Right renal cortex interstitium (tissue), 3 donors: ENCODE results near the gene S100A7. TPM values are rescaled to one million over a fixed set of nuclear protein-coding genes. Genes with fewer than 3 reads are reported as not detected.
"Not testable (repeated sequence)": the region's sequence is repeated elsewhere in the genome, so short reads cannot be mapped to it uniquely, and the experiment has no call there.

Experiments used
- DNase-seq, 3 donors: peaks; one replicate each; pipeline ENCODE4 v3.0.0-alpha.2; 2013; ENCODE audit warnings: low read depth in 3 of 3, low spot score in 2 of 3
- polyA plus RNA-seq, 3 donors: library from polyadenylated mRNA; unstranded; fragments of 120-200 nt; gene quantifications; one replicate each; pipeline ENCODE4 v1.2.1, GENCODE V29; 2013; ENCODE audit not compliant: insufficient read length in 3 of 3

The S100A7 gene
- polyA plus RNA-seq, 3 donors = 0.92 to 0.97 TPM; not detected in 1

DNA sequence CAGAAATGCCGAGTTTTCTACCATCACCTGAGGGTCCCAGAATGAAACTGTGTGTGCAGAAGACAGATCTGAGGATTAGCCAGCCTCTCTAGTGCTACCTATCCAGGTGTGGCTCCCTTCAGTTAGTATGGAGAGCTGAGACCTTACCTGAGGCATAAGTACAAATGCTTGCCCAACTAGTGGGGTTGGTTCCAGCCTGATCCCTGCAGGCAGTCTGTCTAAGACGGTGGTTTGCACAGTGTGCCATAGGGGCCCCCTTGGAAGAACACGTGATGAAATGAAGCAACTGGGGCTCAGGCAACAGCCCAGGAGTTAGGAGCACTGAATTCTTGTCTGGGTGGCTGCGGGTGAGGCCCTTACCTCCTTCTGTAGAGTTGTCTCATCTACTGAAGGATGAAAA lies 28.5 kb downstream of the S100A7 start:
- DNase-seq = no peak

DNA sequence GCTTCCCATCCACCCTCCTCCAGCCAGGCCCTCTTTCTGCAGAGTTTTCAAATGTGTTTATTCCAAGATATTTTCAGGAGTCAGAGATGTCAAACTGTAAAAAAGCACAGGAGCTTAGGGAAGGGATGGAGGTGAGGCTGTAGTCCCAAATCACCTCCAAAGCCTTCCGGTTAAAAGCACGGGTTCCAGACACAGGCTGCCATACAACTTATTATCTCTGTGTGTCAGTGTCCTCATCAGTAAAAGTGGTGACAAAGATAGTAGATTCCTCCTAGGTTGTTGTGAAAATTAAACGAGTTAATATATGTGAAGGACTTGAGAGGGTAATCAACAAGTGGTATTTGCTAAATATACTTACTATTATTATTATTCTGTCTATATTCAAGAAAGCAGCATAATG lies 29.0 kb downstream of the S100A7 start:
- DNase-seq = no peak

DNA sequence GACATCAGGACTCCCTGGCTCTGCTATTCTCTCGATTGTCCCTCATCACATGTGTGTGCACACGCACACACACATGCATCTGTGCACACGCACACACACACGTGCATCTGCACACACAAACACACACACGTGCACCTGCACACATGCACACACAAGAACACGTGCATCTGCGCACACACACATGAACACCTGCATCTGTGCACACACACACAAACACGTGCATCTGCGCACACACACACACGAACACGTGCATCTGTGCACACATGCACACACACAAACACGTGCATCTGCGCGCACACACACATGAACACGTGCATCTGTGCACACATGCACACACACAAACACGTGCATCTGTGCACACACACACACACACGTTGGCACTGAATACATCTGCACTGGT lies 29.4 kb downstream of the S100A7 start:
- DNase-seq = no peak

DNA sequence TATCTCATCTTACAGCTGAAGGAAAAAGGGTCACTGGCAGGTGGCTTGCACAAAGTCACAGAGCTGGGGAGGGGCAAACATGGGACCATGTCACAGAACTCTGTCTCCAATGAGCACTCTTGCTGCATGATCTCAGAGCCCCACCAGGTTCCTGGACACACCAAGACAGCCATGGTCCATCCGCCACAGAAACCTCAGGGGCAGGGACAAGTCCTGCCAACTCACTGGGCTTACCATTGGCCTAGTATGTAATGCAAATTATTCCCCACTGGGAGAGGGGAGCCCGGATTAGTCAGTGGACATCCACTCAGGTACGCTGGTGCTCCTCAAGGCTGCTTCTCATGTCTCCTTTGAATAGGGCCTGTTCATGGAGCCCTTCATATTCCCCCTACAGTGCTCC lies 29.9 kb downstream of the S100A7 start:
- no peak for DNase-seq

DNA sequence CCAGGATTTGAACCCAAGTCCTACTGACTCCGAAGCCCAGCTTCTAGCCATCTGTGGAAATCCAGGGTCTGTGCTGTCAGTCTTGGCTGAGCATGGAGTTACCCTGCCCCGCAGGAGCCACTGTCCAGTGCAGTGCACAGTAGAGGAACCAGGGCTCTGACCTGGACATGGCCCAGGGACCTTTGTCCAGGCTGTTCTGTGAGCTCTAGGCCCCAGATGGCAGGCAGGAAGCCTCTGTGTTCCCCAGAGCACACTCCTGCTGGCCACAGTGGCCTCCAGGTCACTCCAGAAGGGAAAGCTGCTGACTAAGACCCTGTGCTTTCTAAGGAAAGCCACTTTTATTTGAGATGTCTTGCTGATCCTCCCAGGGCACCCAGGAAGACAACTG lies 30.3 kb downstream of the S100A7 start:
- DNase-seq = no peak

DNA sequence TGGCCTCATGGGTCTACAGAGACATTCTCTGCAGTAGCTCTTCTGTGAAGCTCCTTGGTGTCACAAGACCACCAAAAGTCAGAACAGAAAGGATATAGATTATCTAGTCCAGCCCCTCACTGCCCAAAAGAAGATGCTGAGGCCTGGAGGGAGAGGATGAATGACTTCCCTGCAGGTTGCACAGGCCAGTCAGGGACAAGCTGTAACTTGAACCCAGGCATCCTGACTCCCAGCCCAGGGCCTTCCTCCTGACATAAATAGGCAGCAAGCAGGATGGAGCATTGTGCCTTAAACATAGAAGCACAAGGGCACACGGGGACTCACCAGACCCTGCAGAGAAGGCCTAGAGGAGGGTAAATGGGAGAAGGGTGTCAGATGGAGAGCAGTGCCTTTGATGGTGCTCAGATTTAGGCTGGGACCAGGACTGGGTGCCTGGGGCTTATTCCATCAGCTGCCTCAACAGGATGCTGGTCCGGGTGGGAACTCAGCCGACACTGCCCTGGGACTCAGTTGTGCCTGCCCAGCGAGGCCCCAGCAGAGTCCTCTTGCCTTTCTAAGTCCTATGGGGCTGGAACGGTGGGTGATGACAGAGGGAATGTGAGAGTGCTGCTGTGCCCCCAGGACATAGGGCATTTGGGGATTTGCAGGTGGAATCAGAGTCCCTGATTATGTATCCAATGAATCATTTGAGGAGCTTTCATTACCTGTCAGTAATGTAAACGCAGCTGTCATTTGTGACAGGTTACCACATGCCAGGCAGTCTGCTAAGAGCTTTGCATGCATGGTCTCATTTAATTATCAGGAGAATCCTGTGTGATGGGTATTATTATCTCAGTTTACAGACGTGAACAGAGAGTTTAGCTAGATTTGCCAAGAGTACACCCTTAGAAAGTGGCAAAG lies 30.9 kb downstream of the S100A7 start:
- DNase-seq = no peak

DNA sequence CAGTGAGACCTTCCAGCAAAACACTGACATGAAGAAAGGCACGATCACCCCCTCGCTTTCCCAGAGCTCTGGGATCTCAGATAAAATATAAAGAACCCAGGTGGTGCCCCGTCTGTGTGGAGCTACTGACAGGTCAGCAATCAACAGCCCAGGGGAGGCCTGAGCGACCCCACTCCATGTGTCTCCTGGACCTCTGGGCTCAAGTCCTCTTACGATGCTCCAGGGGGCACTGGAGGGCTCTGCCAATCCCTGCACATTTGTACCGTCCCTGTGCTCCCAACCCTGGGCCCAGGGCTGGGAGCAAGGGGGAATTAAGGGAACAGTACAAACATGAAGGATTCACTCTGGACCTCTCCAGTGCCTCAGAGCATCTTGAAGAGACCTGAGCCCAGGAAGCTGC lies 31.7 kb downstream of the S100A7 start:
- no peak for DNase-seq

DNA sequence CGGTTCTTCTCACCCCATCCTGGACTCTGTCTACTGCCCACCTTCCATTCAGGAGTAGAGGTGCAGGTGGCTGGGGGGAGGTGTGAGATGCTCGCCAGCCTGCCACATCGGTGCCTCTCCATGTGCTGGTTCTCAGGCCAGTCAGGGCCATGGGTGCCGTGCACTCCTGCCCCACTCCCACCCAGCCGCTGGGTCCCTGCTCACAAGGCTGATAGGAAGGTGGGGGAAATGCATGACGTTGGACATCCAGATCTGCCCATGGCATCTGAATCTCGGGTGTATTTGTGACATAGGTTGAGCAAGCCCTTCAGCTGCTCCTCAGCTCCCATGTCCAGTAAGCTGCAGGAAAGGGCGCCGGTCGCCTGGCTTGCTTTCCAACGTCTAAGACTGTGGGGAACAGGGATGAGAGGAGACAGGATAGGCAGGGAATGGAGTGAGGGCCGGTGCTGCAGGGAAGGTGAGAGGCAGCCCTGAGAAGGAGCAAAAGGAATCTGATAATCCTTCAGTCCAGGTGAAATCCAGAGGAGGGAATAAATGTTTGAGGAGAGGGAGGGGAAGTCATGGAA lies 32.3 kb downstream of the S100A7 start:
- no peak for DNase-seq

DNA sequence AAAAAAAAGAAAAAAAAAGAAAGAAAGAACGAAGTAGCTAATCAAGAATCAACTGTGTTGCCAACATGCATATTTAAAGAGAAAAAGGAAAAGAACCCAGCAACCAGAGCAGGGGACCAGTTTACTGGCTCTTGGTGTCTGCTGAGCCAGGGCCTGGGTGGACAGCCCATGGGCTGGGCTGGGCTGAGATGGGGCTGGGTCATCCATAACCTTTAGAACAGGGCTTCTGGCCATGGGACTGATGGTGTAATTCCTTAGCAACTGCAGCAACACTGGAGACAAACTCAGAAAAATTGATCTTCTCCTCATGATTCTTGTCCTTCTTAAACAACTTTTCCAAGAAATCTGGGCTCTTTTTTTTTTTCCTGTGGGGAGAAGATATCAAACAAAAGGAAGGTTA lies 33.6 kb downstream of the S100A7 start:
- DNase-seq = no peak

DNA sequence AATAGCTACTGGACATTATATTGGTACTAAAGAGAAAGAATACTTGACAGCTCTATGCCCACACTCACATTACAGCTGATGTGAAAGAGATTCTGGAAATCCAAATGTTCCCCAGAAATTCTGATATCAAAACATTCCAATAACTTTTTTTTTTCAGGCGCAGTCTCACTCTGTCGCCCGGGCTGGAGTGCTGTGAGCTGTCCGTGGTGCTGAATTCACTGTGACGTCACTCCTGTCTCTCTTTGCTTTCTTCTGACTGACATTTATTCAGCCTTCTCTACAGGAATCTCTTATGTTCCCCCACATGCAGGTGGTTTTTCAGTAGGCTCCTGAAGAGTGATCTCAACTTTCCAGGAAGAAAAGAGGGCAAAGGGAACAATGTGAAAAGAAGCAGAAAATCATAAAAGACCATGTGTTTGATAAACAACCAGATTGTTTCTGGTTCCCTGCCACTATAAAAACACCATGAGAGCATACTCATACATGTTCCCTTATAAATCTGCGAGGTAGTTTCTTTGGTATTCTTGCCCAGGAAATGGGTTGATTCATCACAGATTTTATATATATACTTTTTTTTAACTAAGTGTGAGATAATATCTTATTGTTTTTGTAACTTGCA lies 37.9 kb downstream of the S100A7 start:
- DNase-seq = peak; percentile 65 to 76 (median 74)

DNA sequence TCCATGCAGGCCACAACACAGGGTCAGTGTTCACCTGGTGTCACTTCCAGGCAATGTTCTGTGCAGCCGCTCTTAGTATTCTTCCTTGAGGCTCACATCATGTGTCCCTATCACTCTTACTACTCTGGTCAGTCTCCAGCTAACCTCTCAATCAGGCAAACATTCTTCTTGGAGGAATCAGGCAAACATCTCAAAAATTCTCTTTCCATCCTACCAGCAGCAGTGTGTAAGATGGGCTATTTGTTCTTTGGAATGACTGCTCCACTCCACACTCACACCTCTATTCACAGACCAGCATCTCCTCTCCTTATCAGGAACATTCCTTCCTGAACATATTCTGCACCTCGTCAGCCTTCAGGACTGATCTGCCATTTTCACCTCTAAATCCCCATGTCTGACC lies 40.1 kb downstream of the S100A7 start:
- no peak for DNase-seq

DNA sequence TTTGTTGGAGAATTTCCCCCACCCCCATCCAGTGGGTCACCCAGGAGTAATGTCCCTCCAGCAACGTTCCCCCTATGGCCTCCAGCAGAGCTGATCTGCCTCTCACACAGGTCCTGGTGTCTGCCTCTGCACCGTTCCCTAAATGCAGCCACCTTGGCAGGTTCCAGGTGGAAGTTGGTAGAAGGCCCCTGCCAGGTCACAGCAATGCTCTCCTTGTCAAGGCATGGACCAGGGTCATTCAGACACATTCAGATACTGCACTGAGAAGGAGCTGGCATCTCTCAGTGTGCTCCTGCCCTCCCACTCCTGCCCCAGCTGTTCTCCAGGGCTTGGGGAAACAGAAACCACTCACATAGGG lies 41.0 kb downstream of the S100A7 start:
- not testable (repeated sequence) for DNase-seq

DNA sequence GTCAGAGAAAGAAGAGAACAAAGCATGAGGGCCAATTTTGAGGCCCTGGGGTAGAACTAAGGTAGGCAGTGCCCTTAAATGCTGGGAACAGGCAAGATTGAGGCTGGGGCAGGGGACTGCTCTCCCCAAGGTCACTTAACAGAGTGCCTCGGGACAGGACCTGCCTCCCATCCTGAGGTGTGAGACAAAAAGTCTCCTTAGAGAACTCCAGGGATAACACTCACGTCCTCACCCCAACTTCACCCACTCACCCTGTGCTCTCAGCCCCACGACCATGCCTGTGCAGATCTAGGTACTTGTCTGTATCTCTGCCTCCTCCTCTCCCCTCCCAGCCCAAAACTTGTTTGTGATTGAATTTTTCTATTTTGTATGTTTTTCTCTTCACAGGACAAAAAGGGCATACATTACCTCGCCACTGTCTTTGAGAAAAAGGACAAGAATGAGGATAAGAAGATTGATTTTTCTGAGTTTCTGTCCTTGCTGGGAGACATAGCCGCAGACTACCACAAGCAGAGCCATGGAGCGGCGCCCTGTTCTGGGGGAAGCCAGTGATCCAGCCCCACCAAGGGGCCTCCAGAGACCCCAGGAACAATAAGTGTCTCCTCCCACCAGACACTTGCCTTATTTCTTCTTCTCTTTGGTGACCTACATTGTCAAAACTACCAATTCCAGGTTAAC lies 41.6 kb downstream of the S100A7 start:
- not testable (repeated sequence) for DNase-seq

DNA sequence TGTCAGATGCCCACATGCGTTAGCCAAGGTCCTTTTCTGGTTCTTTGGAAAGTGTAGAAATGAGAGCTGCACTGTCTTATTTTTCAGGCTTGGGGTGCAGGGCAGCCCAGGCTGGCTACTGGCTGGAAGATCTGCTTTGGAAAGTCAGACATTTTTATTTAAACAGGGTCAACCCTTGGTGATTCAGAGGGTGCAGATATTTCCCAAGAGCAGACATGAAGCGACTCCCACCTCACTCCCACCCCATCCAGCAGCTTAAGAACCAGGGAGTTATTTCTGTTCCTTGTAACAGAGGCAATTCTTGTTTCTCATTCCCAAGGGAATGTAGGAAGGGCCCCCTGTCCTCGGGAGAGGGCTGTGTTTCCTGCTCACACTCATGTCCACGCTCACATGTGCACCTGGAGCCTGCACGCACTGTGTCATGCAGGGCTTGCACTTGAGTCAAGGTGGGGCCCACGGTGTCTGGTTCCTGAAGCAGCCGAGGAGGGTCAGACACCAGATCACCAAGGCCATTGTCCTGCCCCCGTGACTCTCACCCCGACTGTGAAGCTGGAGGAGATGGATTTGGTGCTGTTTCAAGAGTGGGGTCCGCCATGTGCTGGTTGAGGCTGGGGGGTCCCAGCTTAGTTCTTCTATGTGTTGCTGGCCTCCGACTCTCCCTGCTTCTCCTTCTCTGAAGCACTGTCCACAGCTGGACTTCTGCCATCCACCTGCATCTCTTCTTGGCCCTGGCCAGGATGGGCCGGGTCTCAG lies 43.1 kb downstream of the S100A7 start:
- DNase-seq = no peak

DNA sequence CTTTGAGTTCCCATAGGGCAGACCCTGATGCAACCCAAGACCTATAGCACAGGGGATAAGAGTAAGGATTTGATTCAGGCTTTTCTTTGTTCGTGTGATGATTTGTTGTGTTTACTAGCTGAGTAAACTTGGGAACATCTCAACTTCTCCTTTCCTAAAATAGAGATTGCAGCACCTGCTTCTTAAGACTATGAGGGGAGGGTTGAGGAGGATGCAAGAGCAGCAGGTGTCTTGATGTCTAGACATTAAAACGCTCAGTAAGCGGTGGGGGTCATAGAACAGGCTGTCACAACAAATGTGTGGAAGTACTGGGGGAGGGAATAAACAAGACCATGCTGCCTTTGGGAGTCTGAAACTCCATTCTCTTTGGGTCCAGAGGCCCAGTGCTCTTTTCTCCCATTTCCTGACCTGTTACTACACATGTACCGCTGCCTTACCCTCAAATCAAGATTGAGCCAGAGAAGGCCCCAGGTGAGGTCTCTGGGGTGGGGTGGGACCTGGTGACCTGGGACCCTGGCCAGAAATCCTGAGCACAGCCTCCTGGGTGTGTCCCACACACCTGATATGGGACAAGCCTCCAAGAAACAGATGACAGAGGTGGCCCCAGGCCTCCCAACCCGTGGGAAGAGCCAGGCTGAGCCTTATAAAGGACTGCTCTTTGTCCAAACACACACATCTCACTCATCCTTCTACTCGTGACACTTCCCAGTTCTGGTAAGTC lies 44.4 kb downstream of the S100A7 start, which contains the start of gene S100A7A:
Gene S100A7A (plus strand): TSS at position 671 of the 721 bp plus-strand sequence. CDS start 1,563 bp downstream, outside the sequence.
- no peak for DNase-seq

DNA sequence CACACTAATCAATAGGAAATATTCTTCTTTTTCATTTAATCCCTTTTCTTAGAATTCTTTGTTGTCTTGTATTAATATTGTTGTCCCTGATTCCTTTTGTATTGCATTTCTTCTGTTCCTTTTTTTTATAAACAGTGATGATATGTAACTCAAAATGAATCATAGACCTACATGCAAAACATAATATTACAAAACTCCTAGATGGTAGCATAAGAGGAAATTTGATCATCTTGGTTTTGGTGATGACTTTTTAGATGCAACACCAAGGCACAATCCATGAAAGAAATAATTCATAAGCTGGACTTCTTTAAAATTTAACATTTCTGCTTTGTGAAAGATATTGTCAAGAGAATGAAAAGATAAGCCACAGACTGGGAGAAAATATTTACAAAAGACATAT lies 46.5 kb downstream of the S100A7 start:
- not testable (repeated sequence) for DNase-seq
